Cerebellar cortex (tissue), 1 donor: ENCODE results near the gene IRGC.

ENCODE experiments used
- DNase-seq: peaks from one replicate; pipeline ENCODE4 v3.0.0-alpha.2; 2015; ENCODE audit warnings: low spot score

The IRGC gene

GRCh38 chr19:43724896-43725295, 9.0 kb downstream of the IRGC start:
- no peak for DNase-seq

GRCh38 chr19:43725468-43725867, 9.6 kb downstream of the IRGC start:
- DNase-seq, result no peak

GRCh38 chr19:43726736-43727592, 11.1 kb downstream of the IRGC start:
- peak; percentile 54 for DNase-seq

GRCh38 chr19:43727593-43727853, 11.6 kb downstream of the IRGC start:
- no peak for DNase-seq

DNA sequence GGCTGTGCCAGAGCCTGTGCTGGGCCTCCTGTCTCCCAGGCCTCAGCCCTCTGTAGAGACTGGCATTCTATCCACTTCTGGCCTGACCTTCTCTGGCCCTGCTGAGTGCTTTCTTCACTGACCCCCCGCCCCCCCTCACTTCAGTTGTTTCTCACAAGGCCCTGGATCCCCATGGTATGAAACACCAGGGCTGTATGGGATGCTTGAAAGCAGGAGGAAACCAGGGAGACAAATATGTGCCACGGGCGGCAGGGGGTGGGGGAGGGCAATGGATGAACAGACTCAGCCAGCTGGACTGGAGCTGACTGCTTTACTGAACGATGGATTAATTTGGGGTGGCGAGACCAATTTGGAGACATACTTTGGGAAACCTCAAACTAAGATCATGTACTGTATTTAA, 14.0 kb downstream of the IRGC start:
- DNase-seq, result no peak

DNA sequence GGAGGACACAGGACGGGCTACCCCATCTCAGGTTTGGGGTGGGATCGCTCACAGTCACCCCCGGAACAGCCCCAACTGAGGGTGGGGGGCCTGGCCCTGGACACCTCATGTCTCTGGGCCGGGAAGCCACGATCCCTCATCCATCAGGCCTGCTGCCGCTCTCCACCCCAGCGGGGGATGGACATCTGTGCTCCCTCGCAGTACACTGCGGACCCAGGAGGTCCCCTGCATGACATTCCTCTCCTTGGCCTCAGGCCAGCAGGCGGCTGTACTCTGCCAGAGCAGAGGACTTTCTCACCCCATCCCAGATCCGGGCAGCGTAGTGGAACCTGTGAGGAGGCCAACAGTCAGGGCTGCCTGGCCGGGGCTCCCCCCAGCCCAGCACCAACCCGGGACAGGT, 15.5 kb downstream of the IRGC start:
- no peak for DNase-seq

- DNase-seq, result no peak
These were observed 16.0 kb downstream of the IRGC start for GRCh38 chr19:43731846-43732245.

DNA sequence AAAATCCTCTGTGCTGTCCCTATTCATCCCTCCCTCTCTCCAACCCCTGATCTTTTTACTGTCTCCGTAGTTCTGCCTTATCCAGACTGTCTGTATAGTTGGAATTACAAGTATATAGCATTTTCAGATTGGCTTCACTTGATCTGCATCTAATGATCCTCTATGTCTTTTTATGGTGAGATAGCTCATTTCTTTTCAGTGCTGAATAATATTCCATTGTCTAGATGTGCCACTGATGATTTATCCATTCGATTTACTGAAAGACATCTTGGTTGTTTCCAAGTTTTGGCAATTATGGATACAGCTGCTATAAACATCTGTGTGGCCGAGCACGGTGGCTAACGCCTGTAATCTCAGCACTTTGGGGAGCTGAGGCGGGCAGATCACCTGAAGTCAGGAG, 19.1 kb downstream of the IRGC start:
- no peak for DNase-seq

DNA sequence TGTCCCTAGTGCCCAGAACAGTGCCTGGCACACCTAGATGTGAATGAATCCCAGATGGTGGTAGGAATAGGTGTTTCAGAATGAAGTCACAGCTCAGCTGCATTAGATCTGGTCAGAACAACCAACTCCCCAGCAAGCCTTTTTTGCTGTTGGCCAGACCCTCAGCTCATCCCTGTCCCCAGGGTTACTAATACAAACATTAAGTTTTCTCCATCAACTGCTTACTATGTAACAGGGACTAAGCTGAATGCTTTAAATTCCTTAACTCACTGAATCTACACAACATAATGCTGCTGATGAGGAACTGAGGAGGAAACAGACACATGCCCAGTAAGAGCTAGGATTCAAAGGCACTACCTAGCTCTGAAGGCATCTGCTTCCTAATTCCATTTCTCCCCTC, 20.1 kb downstream of the IRGC start:
- no peak for DNase-seq

DNA sequence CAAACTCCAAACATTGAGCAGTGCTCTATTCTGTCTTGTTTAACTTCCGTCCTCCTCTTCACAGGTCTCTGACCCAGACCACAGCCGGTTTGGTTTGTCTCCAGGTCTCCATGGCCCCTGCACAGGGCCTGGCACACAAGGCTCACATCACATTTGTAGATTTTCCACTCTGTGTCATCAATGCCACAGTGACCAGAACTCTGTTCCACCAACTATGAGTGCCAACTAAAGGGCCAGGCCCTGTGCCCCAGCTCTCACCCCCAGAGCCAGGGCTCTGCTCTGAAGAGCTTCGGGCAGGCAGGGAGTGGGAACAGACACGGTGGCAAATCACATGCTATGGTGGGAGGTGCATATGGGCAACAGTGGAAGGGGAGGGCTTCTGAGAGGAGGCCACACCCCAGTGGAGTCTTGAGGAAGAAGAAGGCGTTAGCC, 22.9 kb downstream of the IRGC start:
- no peak for DNase-seq

GRCh38 chr19:43739439-43740235, 23.8 kb downstream of the IRGC start:
- DNase-seq, result no peak

DNA sequence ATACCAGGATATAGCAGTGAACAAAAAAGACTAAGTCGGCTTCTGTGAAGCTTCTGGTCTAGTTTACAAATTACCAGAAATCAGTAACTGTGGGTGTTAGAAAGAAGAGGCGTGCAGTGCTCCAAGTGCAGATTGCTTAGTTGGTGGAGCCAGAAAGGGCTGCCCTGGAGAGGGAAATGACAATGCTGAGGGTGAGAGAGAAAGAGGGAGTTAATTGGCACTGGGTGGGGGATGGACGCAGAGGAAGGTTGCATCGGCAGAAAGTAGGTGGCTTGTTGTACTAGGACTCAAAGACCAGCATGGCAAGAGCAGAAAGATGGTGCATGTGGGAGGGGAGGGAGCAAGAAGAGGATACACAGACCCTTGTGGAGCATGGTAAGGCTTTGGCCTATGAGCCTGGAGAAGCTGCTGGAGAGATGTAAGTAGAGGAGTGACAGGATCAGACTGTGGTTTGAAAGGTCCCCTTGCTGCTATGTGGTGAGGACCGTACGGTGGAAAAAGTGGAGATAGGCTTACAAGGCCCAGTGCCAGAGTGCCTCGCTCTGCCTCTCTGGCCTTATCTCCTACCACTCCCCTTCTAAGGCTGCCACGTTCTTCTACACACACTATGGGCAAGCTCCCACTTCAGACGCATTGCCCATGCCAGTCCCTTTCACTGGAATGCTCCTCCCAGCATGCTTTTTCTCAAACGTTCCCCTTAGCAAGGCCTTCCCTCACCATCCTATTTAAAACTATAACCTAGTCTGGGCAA, 25.4 kb downstream of the IRGC start:
- DNase-seq, result no peak

DNA sequence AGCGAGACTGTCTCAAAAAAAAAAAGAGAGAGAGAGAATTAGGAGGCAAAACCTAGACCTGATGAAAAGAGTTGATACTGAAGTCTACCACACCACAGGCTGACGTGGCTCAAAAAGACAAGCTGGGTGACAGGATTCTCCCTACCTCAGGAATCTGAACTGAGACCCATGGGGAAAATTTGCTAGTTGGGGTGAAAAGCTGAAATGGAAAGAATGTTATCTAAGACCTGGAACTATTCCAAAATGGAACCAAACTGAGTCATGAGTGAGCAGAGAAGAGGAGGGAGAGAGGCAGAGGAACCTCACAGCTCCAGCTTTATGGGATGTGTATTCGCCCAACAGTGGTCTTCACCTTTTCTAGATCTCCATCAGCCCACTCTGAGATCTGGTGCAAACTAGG, 27.2 kb downstream of the IRGC start:
- DNase-seq, result no peak

DNA sequence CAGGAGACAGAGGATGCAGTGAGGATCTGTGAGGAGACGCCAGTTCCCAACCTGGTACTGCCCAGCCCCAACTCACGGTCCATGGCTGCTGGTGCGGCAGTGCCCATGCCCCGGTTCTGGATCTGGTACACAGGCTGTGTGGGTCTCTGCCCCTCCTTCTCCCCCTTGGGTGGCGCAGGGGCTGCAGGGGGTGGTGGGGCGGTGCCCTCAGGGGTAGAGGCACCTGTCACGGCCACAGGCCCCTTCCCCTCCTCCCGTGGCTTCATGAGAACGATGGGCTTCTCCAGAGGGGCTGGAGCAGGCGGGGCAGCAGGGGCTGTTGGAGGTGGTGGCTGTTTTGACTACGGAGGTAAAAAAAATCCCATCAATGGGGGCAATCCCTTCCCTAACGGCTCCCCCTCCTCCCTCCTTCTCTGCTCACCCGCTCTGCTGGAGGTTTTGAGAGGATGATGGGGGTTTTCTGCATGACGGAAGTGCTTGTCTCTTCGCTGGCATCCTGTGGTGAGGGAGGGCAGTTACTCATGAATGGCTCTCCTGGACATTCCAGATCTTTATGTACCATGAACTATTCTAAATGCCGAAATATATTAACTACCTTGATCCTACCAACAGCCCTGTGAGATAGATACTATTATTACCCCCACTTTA, 31.8 kb downstream of the IRGC start:
- no peak for DNase-seq

GRCh38 chr19:43748205-43748594, 32.3 kb downstream of the IRGC start:
- no peak for DNase-seq

GRCh38 chr19:43748685-43749084, 32.8 kb downstream of the IRGC start:
- no peak for DNase-seq

GRCh38 chr19:43749152-43749551, 33.3 kb downstream of the IRGC start:
- no peak for DNase-seq

DNA sequence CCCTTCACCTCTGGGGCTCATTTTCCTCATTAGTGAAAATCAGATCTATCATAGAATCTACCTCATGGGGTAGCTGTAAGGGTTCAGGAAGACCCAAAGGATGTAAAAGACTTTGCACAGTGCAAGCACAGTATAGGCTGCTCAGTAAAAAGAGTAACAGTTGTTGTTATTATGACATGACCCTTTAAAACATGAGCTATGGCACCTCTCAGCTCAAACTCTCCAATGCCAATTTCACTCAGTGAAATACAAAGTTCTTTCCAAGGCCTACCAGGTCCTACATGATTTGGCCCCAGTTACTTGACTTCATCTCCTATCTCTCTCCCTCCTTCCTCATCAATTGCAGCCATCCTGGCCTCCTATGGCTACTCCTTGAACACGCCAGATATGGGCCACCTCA, 34.0 kb downstream of the IRGC start:
- no peak for DNase-seq

- no peak for DNase-seq
These were observed 35.8 kb downstream of the IRGC start for GRCh38 chr19:43751466-43752220.

DNA sequence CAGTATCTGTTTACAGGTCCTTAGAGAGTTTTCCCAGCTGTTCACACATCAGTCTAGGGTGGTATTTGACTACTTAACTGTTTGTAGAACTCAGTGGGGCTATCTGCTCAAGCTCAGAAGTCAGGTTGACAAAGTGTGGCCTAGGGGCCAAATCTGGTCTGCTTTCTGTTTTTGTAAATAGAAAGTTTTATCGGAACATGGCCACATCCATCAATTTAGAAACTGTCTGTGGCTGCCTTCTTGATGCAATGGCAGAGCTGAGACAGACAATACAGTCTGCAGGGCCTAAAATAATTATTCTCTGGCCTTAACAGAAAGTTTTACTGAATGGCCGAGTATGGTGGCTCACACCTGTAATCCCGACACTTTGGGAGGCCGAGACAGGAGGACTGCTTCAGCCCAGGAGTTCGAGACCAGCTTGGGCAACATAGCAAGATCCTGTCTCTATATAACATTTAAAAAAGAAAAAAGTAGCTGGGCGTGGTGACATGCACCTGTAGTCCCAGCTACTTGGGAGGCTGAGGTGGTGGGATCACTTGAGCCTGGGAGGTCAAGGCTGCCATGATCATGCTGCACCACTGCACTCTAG, 36.5 kb downstream of the IRGC start:
- DNase-seq, result no peak

GRCh38 chr19:43754253-43754502, 38.3 kb downstream of the IRGC start:
- DNase-seq, result no peak
